GM21529 (cell line): ENCODE results near the gene IDI1.
"Not testable (repeated sequence)": the region's sequence is repeated elsewhere in the genome, so short reads cannot be mapped to it uniquely, and the experiment has no call there.

Experiments used
- ATAC-seq: cut with Tn5 transposase; IDR thresholded peaks from one replicate; pipeline ENCODE4 v1.9.1; 2021; ENCODE audit not compliant: unreplicated experiment

The IDI1 gene

DNA sequence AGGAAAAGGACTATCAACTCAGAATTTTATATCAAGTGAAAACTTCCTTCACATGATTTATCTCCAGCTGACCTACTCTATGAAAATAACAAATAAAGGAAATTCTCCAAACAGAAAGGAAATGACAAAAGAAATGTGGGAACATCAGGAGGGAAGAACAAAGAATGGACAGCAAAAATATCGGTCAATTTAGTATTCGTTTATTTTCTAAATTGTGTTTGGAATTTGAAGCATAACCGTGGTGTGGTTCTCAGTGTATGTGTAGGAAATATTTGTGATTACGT, 16.0 kb upstream of the IDI1 start:
- no peak for ATAC-seq

DNA sequence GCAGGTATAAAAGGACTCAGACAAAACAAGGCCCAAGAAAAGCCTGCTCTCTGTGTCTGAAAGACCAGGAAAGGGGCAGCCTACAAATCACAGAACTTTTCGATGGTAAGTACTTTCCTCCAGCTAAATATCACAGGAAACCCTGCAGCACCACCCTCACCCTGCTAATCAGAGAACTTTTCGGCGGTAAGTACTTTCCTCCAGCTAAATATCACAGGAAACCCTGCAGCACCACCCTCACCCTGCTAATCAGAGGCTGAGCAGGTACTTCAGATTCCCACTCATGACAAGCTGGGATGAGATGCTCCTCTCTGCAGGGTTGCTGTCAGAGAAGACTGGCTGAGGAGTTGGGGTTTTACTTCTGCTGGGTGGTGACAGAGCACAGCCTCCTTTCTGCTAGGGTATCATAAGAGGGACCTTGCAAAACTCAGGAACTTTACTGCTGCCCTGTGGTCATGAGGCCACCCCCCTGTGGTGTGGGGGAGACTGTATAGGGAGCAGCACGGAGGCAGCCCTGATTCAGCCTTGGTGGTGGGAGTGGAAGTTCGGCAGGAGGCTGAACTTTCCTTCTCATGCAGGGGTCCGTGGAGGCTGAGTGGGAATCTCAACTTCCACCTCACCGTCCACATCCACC, 14.4 kb upstream of the IDI1 start:
- ATAC-seq: no peak

DNA sequence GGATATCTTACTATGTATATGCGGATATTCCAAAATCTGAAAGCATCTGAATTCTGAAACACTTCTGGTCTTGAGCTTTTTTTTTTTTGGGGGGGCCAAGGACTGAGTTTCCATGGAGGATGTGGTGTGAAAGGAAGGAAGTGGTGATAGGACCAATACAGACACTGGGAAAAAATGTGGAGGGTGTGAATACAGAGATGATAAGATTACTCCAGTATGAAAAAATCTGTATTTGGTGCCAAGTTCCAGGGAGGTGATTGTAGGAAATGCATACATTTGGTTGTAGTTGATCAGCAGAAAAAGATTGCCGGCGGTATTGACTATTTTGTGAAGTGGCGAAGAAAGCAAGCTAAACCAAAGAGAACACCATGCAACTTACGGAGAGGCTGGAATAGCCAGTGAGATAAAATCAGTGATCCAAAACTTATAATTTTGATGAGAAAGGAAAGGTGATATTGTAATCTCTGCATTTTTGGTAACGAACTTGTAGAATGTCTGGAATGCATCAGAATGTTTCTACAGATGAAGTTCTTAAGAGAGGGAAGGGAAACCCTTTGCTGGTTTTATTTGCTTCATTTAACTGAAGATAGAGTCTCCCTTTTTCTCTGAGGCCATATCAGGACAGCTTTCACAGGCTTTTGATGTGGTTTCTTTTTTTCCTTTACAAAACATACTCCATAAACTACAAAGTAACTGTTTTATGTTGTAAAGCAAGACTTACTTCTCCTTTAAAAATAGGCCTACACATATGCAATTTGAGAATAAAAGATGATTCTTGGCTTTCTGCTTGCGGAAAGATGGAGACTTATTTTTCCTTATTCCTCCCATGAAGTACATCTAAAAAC, 13.2 kb upstream of the IDI1 start:
- no peak for ATAC-seq

DNA sequence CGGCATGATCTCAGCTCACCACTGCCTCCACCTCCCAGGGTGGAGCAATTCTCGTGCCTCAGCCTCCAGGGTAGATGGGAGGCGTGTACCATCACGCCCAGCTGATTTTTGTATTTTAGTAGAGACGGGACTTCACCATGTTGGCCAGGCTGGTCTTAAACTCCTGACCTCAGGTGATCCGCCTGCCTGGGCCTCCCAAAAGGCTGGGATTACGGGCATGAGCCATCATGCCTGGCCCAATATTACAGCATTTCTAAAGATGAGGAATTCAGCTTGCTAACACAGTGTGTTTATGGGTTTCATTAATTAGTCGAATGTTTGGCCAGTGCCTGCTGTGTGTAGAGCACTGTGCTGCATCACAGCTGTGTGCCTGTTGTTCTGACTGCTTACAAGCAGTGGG, 11.0 kb upstream of the IDI1 start:
- ATAC-seq: no peak

DNA sequence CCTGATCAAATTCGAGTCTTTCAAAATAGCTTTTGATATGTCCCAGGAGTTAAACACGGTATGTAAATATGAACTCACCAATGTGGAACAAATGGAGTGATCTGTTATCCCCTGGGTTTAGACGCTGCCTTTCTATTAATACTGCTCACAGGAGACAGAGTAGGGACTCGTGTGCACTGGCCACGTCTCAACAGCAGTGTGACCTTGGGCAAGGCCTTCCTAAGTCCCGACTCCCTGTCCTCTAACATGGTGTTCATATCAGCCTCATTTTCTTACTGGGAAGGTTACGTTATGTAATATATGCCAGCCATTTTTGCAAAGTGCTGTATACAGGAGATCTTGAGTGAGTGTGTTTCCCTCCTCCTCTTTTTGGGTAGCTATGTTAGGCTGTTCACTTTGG, 9.1 kb upstream of the IDI1 start:
- ATAC-seq: no peak

DNA sequence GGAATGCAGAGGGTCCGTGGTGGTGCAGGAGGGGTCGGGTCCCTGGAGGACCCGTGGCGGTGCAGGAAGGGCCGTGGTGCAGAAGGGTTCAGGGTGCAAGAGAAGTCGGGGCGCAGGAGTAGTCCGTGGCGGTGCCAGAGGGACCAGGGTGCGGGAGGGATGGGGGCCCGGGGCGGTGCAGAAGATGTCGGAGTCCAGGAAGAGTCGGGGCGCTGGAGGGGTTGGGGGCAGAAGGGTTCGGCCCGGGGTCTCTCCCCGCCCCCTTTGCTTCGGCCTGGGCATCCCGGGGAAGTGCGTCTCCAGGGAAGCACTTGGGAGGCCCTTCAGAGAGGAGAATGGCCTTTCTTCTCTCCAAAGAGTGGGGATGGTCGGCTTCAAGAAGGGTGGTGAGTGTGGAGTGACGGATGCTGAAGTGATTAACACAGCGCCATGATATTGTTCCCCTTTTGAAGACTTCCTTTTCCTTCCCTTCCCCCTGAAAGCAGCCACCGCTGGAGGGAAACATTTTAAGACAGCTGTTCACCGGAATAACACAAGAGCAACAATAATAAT, 8.3 kb upstream of the IDI1 start:
- no peak for ATAC-seq

DNA sequence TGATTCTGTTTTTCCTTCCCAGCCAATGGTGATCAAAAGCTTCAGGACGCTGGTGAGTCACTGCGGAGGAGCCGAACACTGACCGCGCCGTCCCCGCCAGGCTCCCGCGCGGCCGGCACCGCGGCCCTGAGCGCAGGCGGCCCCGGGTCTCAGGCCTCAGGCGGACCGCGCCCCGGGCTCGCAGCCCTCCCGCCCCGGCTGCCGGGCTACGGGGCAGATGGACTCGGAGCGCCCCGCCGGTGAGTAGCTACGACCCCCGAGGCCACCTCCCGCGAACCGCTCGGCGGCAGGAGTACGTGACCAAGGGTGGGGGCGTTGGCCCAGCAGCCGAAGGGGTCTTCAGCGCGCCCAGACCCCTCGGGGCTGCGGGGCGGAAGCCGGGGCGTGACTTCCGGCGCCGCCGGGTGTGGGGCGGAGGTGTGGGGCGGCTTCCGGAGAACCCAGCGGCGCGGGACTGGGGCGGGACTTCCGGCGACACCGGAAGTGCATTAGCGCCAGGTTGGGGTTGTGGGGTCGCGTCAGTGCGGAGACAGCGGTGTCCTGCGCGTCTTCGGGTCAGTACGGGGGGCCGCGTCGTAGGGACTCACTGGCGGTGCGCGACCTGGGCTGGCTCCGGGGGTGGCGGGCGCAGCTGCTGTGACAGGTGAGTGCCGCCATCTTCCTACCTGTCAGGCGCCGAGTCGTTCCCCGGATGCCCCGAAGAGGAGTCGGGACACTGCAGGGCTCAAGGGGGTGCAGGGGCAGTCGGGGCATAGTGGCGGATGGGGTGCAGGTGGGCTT, 7.6 kb upstream of the IDI1 start, which contains the start of gene WDR37:
Gene WDR37, plus strand, starts transcription at position 60 of the 780 bp plus-strand sequence. CDS start 15,771 bp downstream, outside the sequence.
- peak; percentile 91 for ATAC-seq

DNA sequence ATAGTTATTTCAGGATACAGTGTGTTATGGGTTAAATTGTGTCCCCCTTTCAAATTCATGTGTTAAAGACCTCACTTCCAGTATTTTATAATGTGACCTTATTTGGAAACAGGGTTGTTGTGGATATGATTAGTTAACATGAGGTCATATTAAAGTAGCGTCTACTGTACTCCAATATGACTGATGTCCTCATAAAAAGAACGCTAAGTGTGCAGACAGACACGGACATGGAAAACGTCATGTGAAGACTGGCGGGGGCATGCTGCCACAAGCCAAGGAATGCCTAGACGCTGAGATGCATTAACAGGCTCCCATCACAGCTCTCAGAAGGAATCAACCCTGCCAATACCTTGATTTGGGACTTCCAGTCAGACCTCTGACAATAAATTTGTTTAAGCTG, 5.8 kb upstream of the IDI1 start:
- ATAC-seq: no peak

DNA sequence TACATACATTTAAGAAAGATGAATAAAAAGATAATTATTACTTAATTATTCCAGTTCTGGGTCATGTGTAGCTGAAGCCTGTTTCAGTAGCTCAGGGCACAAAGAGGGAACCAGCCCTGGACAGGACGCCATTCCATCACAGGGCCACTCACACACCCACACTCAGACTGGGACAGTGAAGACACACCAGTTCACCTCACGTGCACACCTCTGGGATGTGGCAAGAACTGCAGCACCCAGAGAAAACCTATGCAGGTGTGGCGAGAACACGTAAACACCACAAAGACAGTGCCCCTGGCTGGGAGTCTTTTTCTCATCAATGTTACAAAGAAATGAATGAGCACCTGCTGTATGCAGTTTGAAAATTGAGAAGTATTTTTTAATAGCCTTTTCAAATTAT, 1.6 kb upstream of the IDI1 start:
- no peak for ATAC-seq

DNA sequence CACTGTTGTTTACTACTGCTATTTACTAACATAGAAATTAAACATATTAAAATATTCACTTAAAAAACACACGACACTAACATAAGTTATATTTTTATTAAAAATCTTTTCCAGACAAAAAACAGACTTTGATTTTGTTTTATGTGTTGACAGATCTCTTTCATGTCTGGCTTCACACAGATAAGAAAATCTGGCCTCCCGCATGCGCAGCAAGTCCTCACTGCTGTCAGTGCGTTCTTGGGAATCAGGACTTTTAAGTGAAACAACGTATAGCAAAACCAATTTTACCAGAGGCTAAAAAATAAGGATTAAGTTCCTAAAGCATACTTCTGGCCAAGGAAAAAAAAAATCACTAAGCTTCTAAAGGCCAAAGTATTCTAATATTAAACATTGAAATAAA, 1.2 kb upstream of the IDI1 start:
- ATAC-seq: no peak

DNA sequence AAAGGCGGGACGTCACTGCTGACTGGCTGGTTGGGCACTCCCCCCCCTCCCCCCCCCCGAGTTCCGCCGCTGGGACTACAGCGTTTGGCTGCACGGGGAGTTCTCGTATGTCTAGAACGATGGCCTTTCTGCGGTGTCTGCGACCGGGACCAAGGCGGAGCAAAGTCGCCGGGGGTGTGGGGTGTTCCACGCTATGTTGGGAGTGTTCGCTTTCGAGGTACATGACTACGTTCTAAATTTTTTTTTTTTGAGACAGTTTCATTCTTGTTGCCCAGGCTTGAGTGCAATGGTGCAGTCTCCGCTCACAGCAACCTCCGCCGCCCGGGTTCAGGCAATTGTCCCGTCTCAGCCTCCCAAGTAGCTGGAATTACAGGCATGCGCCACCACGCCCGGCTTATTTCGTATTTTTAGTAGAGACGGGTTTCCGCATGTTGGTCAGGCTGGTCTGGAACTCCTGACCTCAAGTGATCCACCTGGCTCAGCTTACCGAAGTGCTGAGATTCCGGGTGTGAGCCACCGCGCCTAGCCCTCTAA, 573 bp upstream of the IDI1 start:
- ATAC-seq: no peak

DNA sequence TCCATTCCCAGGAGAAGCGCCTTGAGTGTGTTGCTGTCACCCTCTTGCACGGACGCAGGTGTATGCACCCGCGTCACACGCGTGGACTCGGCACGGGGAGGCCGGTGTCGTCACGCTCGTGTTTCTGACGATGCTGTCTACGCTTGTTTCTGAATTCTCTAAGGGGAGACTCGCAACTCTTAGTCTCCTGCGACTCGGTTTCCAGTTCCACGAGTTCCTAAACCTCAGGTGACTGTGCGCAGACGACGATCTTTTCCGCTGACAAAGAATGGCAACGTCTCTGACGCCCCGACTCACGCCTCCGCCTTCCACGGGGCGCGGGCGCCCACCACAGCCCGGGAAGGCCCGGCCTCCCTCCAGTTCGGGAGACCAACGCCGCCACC, 579 bp downstream of the IDI1 start:
- ATAC-seq: peak; percentile 5

DNA sequence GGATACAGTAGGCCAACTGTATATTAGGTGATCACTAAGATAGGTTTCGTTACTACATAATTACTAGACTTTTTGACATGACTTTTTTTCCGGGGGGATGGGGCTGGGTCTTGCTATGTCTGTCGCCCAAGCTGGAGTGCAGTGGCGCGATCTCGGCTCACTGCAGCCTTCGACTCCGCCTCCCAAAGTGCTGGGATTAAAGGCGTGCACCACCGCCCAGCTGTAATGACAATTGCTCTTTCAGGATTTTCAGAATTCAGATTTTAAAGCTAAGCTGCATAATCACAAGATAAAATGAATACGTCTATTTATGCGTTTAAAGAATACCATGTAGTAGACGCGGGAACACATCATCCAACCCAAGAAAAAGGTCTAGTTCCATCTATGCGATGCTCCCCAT, 982 bp downstream of the IDI1 start:
- no peak for ATAC-seq

DNA sequence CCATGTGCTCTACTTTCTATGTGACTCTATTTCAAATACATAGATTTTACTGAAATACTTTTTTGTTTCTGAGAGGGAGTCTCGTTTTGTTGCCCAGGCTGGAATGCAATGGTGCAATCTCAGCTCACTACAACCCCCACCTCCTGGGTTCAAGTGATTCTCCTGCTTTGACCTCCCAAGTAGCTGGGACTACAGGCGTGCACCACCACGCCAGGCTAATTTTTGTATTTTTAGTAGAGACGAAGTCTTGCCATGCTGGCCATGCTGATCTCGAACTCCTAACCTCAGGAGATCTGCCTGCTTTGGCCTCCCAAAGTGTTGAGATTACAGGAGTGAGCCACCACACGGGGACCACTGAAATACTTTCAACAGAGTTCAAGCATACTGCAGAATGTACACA, 3.5 kb downstream of the IDI1 start:
- ATAC-seq: no peak

DNA sequence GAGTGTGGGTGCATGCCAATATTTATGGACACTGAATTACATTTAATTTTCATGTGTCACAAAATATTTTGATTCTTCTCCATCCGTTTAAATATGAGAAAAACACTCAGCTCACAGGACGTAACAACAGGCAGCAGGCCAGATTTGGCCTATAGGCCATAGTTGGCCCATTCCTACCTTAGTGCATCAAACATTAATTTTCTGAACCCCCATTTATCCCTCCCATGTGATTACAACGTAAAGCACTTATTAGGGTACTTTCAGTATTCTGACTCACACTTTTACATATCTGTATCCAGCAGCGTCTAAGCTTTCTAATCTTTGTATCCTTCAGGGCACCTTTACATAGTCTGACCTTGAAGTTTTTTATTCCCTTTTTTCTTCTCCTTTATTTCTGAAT, 4.0 kb downstream of the IDI1 start:
- no peak for ATAC-seq

DNA sequence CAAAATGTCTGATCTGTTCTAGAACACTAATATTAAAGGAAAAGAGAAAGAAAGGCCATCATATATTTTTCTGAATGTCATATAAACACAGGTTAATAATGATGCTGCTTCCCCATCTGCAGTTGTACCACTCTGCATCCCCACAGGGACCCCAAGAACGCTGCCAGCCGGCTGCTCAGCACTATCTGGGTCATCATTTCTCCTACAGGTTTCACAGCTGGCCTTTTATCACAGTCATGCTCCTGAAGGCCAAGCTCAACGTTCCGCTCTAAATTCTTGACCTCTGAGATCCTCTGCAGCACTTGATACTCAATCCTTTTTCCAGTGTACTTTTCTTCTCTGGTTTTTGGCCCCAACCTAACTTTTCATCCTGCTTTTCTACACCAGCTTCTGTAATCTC, 4.8 kb downstream of the IDI1 start:
- ATAC-seq: no peak

DNA sequence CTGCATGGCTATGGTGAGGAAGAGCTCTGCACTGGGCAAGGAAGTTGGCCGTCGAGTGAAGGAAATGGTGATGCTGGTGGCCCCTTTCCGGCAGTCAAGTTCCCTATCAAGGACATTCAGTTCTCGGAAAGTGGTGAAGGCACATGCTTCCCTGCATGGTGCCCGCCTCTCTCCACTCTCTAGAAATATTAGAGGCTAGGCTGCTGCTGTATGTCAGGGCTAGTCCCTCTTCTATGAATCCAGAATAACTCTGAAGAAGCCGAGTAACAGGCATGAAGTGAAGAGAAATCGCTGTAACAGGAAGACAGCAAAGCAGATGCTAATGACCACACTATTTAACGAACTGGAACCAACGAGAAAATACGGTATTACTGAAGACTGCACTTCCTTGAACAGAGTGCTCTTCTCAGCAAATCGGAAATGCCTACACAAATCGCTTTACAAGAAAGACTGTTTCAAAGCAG, 5.4 kb downstream of the IDI1 start:
- peak; percentile 64 for ATAC-seq

DNA sequence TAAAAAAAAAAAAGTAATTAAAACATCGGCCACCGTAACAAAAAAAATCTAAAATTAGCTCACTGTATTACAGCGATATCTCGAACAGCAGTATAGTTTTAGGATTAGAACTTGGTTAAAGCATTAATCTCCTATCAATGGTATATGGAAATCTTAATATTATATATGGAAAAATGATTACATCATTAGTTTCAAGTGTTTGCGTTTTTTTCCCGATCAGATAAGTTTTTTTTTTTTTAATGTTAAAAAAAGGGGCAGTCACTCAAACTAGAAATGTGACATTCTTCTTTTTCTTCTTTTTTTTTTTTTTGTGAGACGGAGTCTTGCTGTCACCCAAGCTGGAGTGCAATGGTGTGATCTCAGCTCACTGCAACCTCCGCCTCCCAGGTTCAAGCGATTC, 7.4 kb downstream of the IDI1 start:
- no peak for ATAC-seq

DNA sequence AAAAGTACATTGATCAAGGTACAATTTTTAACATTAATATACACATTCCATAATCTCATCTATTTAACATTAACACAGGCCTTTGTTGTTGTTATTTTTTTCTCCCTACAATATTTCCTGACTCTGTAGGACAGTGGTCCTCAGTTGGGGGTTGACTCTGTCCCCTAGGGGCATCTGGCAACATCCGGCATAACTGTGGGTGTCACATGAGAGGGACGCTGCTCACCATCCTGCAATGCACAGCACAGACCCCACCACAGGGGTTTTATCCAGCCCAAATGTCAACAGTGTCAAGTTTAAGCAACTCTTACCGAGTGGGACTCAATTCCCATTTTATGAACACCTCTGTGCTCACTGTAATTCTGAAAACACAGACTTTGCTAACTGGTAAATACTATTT, 8.8 kb downstream of the IDI1 start:
- no peak for ATAC-seq

DNA sequence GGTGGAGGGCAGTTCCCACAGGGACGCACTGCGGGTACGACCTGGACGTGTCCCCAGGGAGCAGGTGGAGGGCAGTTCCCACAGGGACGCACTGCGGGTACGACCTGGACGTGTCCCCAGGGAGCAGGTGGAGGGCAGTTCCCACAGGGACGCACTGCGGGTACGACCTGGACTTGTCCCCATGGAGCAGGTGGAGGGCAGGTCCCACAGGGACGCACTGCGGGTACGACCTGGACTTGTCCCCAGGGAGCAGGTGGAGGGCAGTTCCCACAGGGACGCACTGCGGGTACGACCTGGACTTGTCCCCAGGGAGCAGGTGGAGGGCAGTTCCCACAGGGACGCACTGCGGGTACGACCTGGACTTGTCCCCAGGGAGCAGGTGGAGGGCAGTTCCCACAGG, 10.2 kb downstream of the IDI1 start:
- ATAC-seq: not testable (repeated sequence)

DNA sequence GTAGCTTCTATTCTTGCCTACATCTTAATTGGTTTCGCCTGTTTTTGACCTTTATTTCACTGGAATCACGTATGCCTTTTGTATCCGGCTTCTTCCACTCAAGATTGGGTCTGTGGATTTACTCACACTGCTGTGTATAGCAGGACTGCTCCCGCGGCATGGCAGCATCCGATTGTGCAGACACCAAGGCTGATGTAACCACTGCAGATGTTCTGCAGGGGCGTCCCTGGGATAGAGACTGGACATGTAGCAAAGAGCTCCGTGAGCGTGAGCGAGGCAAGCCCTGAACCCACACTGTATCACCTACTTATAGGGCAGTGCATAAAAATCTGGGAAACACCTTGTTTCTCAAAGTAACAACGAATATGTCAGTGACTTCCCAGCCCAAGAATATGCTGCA, 11.8 kb downstream of the IDI1 start:
- ATAC-seq: no peak
